ENCODE results near the gene PRKAG2. TPM values are rescaled to one million over a fixed set of nuclear protein-coding genes. Genes with fewer than 3 reads are reported as not detected.

PRKAG2 gene
- total RNA-seq, 1 donor from 2014 or later: 15.7 TPM

- intact Hi-C loops (cut with micrococcal nuclease): no loop called here
These were observed 273.0 kb downstream of the PRKAG2 start for GRCh38 chr7:151603951-151604350.

GRCh38 chr7:151601521-151602305 is 275.2 kb downstream of the PRKAG2 start:
- intact Hi-C loops (cut with micrococcal nuclease): no loop called here

- intact Hi-C loops (cut with micrococcal nuclease): no loop called here
These were observed 276.6 kb downstream of the PRKAG2 start for GRCh38 chr7:151600331-151600730.

- intact Hi-C loops (cut with micrococcal nuclease): no loop called here
These were observed 277.3 kb downstream of the PRKAG2 start for GRCh38 chr7:151599401-151600227.

GRCh38 chr7:151597541-151598444 is 279.1 kb downstream of the PRKAG2 start:
- intact Hi-C loops (cut with micrococcal nuclease): no loop called here

GRCh38 chr7:151595702-151596350 is 281.1 kb downstream of the PRKAG2 start:
- intact Hi-C loops (cut with micrococcal nuclease): no loop called here

GRCh38 chr7:151592868-151593486 is 283.9 kb downstream of the PRKAG2 start:
- intact Hi-C loops (cut with micrococcal nuclease): no loop called here

GRCh38 chr7:151592330-151592729 is 284.6 kb downstream of the PRKAG2 start:
- intact Hi-C loops (cut with micrococcal nuclease): no loop called here

GRCh38 chr7:151591866-151592265 is 285.0 kb downstream of the PRKAG2 start:
- intact Hi-C loops (cut with micrococcal nuclease): no loop called here

- intact Hi-C loops (cut with micrococcal nuclease): no loop called here
These were observed 285.8 kb downstream of the PRKAG2 start for GRCh38 chr7:151590850-151591771.

- intact Hi-C loops (cut with micrococcal nuclease): no loop called here
These were observed 286.7 kb downstream of the PRKAG2 start for GRCh38 chr7:151590071-151590849.

GRCh38 chr7:151588982-151589381 is 287.9 kb downstream of the PRKAG2 start:
- intact Hi-C loops (cut with micrococcal nuclease): no loop called here

- intact Hi-C loops (cut with micrococcal nuclease): no loop called here
These were observed 290.2 kb downstream of the PRKAG2 start for GRCh38 chr7:151586531-151587260.

GRCh38 chr7:151585744-151586393 is 291.0 kb downstream of the PRKAG2 start:
- intact Hi-C loops (cut with micrococcal nuclease): no loop called here

GRCh38 chr7:151581741-151582140 is 295.2 kb downstream of the PRKAG2 start:
- intact Hi-C loops (cut with micrococcal nuclease): no loop called here

- intact Hi-C loops (cut with micrococcal nuclease): no loop called here
These were observed 297.3 kb downstream of the PRKAG2 start for GRCh38 chr7:151579644-151580043.

- intact Hi-C loops (cut with micrococcal nuclease): no loop called here
These were observed 301.5 kb downstream of the PRKAG2 start for GRCh38 chr7:151575410-151575809.
